ENCODE results near the gene F11R. TPM values are rescaled to one million over a fixed set of nuclear protein-coding genes. Genes with fewer than 3 reads are reported as not detected.

F11R gene
- total RNA-seq, 1 donor from 2014 or later: 6.6 TPM

Small RNA genes within 50 kb of the gene (small RNA-seq; reads per million reads assigned to genes)
- not detected for gene AL591806.2 (ENCODE audit: low replicate concordance)

Other genes with a start within 250 kb of the F11R start
- gene LY9, start 225.0 kb downstream of the F11R start, total RNA-seq: not detected
- not detected for gene CD244, start 158.3 kb downstream of the F11R start, total RNA-seq
- gene ITLN1, start 136.0 kb downstream of the F11R start, total RNA-seq: not detected
- not detected for gene ITLN2, start 66.3 kb downstream of the F11R start, total RNA-seq
- 26.1 TPM for gene TSTD1, start 17.8 kb upstream of the F11R start, total RNA-seq
- 87.0 TPM for gene USF1, start 24.8 kb upstream of the F11R start, total RNA-seq
- 0.49 TPM for gene ARHGAP30, start 48.7 kb upstream of the F11R start, total RNA-seq
- not detected for gene NECTIN4, start 68.4 kb upstream of the F11R start, total RNA-seq
- gene KLHDC9, start 77.2 kb upstream of the F11R start, total RNA-seq: 3.4 TPM
- gene PFDN2, start 96.9 kb upstream of the F11R start, total RNA-seq: 34.7 TPM
- 9.8 TPM for gene NIT1, start 97.0 kb upstream of the F11R start, total RNA-seq
- gene DEDD, start 111.5 kb upstream of the F11R start, total RNA-seq: 20.2 TPM
- gene UFC1, start 132.8 kb upstream of the F11R start, total RNA-seq: 105 TPM
- 14.8 TPM for gene USP21, start 138.3 kb upstream of the F11R start, total RNA-seq
- gene PPOX, start 145.3 kb upstream of the F11R start, total RNA-seq: 16.5 TPM
- gene B4GALT3, start 156.4 kb upstream of the F11R start, total RNA-seq: 16.2 TPM
- 0.49 TPM for gene ADAMTS4, start 177.9 kb upstream of the F11R start, total RNA-seq
- gene NDUFS2, start 181.2 kb upstream of the F11R start, total RNA-seq: 129 TPM
- gene FCER1G, start 194.1 kb upstream of the F11R start, total RNA-seq: 1.2 TPM
- gene APOA2, start 202.5 kb upstream of the F11R start, total RNA-seq: not detected
- gene TOMM40L, start 204.9 kb upstream of the F11R start, total RNA-seq: 19.7 TPM
- gene NR1I3, start 217.1 kb upstream of the F11R start, total RNA-seq: under 0.01 TPM
- gene PCP4L1, start 237.6 kb upstream of the F11R start, total RNA-seq: 3.0 TPM

Data from temporal lobe (tissue), 2 donors.